ENCODE results near the gene LRRC49. TPM values are rescaled to one million over a fixed set of nuclear protein-coding genes. Genes with fewer than 3 reads are reported as not detected.

LRRC49 gene
- polyA plus RNA-seq, 1 donor (not counting 4 experiments of a cell fraction or from before 2014, with no cell fraction given): 9.9 TPM

- H2AFZ ChIP-seq (ENCODE audit: control insufficient read depth, low read length): no peak overlapping the region
- H3K9me1 ChIP-seq (ENCODE audit: control insufficient read depth, extremely low read depth, insufficient read depth, low read length): no peaks in the 10 kb centered on the region
- H3K4me1 ChIP-seq (ENCODE audit: control insufficient read depth, extremely low read depth, insufficient read depth, low read length): peaks cover 45% of the 10 kb centered on the region
- FAIRE-seq: peak; percentile 60
- H3K27me3 ChIP-seq (ENCODE audit: control insufficient read depth, extremely low read depth, insufficient read depth, low read length): no peaks in the 10 kb centered on the region
- peaks cover 0 to 4% of the 10 kb centered on the region in 2 experiments for H3K36me3 ChIP-seq (ENCODE audit: control insufficient read depth in 2 of 2, extremely low read depth in 1 of 2, insufficient read depth in 2 of 2, low read length in 2 of 2)
- H3K4me3 ChIP-seq (ENCODE audit: control insufficient read depth in 2 of 3, extremely low read depth in 1 of 3, insufficient read depth in 2 of 3, low read depth in 1 of 3, low read length in 3 of 3): peak overlapping the region in 1 of 3 experiments; percentile 34
- H4K20me1 ChIP-seq (ENCODE audit: control insufficient read depth, extremely low read depth, insufficient read depth, low read length): no peaks in the 10 kb centered on the region
- peak overlapping the region; percentile 25 for H3K4me2 ChIP-seq (ENCODE audit: control insufficient read depth, extremely low read depth, insufficient read depth, low read depth, low read length)
- H3K9me3 ChIP-seq (ENCODE audit: control insufficient read depth, low read depth, low read length): peaks cover 1% of the 10 kb centered on the region
- no peak overlapping the region for H3K27ac ChIP-seq (ENCODE audit: control insufficient read depth, insufficient read depth, low read length)
- TF ChIP-seq EZH2 (IDR thresholded peaks at IDR 0.05; ENCODE audit: low read length): no peak
- TF ChIP-seq, protein P1, sequence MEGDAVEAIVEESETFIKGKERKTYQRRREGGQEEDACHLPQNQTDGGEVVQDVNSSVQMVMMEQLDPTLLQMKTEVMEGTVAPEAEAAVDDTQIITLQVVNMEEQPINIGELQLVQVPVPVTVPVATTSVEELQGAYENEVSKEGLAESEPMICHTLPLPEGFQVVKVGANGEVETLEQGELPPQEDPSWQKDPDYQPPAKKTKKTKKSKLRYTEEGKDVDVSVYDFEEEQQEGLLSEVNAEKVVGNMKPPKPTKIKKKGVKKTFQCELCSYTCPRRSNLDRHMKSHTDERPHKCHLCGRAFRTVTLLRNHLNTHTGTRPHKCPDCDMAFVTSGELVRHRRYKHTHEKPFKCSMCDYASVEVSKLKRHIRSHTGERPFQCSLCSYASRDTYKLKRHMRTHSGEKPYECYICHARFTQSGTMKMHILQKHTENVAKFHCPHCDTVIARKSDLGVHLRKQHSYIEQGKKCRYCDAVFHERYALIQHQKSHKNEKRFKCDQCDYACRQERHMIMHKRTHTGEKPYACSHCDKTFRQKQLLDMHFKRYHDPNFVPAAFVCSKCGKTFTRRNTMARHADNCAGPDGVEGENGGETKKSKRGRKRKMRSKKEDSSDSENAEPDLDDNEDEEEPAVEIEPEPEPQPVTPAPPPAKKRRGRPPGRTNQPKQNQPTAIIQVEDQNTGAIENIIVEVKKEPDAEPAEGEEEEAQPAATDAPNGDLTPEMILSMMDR (optimal IDR thresholded peaks at IDR 0.05 in 1 of 3, IDR thresholded peaks at IDR 0.05 in 1 of 3, conservative IDR thresholded peaks at IDR 0.05 in 1 of 3; ENCODE audit: extremely low read depth in 1 of 3, insufficient read depth in 2 of 3, low read length in 3 of 3): peak in 1 of 3 experiments; percentile 8
- dilution Hi-C loops (cut with MboI; ENCODE audit: extremely low pct_ligation_motif_present, low sequenced_read_pairs): no loop called here
- H3K79me2 ChIP-seq (ENCODE audit: control insufficient read depth, insufficient read depth, low read length): peaks cover 19% of the 10 kb centered on the region
- DNase-seq (ENCODE audit: low read depth, low spot score): no peak
- H3K9ac ChIP-seq (ENCODE audit: control insufficient read depth, extremely low read depth, insufficient read depth, low read length): no peak overlapping the region
Observed at GRCh38 chr15:71098920-71099319, 206.3 kb downstream of the LRRC49 start.

Other genes starting within 250 kb of the LRRC49 start
- gene UACA, start 129.3 kb upstream of the LRRC49 start, polyA plus RNA-seq: 13.4 to 26.6 TPM (median 22.7 TPM) in 3 replicates
- gene LARP6, start 38.7 kb upstream of the LRRC49 start, polyA plus RNA-seq: 36.5 to 72.9 TPM (median 66.1 TPM) in 3 replicates
- 1.8 to 3.1 TPM (median 2.5 TPM) in 3 replicates for gene THAP10, start 393 bp upstream of the LRRC49 start, polyA plus RNA-seq
- 24.5 to 37.0 TPM (median 25.3 TPM) in 3 replicates for gene THSD4, start 222.6 kb downstream of the LRRC49 start, polyA plus RNA-seq

Measured in keratinocyte (primary cell).